NCI-H82 treated with DMSO at 0.1 percent for 48 hours (cell line): Measurements from ENCODE around the gene PIGU.
A peak's percentile ranks its signal among the peaks of the same experiment; 100 is the strongest.

ENCODE experiments used
- DNase-seq: peaks from one replicate; lab custom pipeline; 2025; ENCODE audit not compliant: unreplicated experiment; lab: John Stamatoyannopoulos, UW

Gene PIGU

GRCh38 chr20:34560141-34560523 is 116.8 kb downstream of the PIGU start:
- DNase-seq: no peak

GRCh38 chr20:34559311-34560140 is 117.4 kb downstream of the PIGU start:
- no peak for DNase-seq

GRCh38 chr20:34558320-34559218 is 118.3 kb downstream of the PIGU start, which contains the start of gene MAP1LC3A:
Gene MAP1LC3A (plus strand): TSS chr20:34558718. CDS start chr20:34558869, 151 bp downstream.
- DNase-seq: no peak

GRCh38 chr20:34557936-34558319 is 119.0 kb downstream of the PIGU start:
- no peak for DNase-seq

- peak; percentile 24 for DNase-seq
Measured at GRCh38 chr20:34553366-34553867, 123.5 kb downstream of the PIGU start.

GRCh38 chr20:34552569-34552968 is 124.3 kb downstream of the PIGU start:
- no peak for DNase-seq

GRCh38 chr20:34549929-34550305 is 127.0 kb downstream of the PIGU start:
- no peak for DNase-seq

- DNase-seq: no peak
Measured at GRCh38 chr20:34549291-34549928, 127.5 kb downstream of the PIGU start.

- DNase-seq: no peak
Measured at GRCh38 chr20:34547844-34548613, 128.9 kb downstream of the PIGU start.

- peak; percentile 84 for DNase-seq
Measured at GRCh38 chr20:34546751-34547181, 130.1 kb downstream of the PIGU start.

GRCh38 chr20:34544109-34544796 is 132.6 kb downstream of the PIGU start:
- DNase-seq: no peak

- DNase-seq: no peak
Measured at GRCh38 chr20:34543463-34544056, 133.3 kb downstream of the PIGU start.

GRCh38 chr20:34542439-34542838 is 134.5 kb downstream of the PIGU start:
- DNase-seq: no peak

GRCh38 chr20:34541917-34542316 is 135.0 kb downstream of the PIGU start:
- no peak for DNase-seq

GRCh38 chr20:34541264-34541901 is 135.5 kb downstream of the PIGU start:
- no peak for DNase-seq

GRCh38 chr20:34540596-34541263 is 136.2 kb downstream of the PIGU start:
- DNase-seq: no peak

- DNase-seq: no peak
Measured at GRCh38 chr20:34539756-34540155, 137.1 kb downstream of the PIGU start.

- peak; percentile 22 for DNase-seq
Measured at GRCh38 chr20:34538671-34539123, 138.2 kb downstream of the PIGU start.
